SK-N-SH (cell line): Measurements from ENCODE around the gene FGFRL1. TPM values are rescaled to one million over a fixed set of nuclear protein-coding genes. Genes with fewer than 3 reads are reported as not detected.
A peak's percentile ranks its signal among the peaks of the same experiment; 100 is the strongest.

ENCODE experiments used
- CTCF ChIA-PET: fragments of 300-600, 350-600 bp; formaldehyde crosslinking; extraction: SDS; loops from one replicate; lab custom pipeline; 2021; lab: Yijun Ruan, JAX
- POLR2A ChIA-PET: fragments of 350-600 bp; sonication (Branson Sonifier 250); formaldehyde crosslinking; extraction: SDS; loops from one replicate; lab custom pipeline; 2020; ENCODE audit warnings: antibody characterized with exemption, inconsistent platforms; lab: Yijun Ruan, JAX
- DNase-seq: peaks from one replicate; pipeline ENCODE4 v3.0.0; 2012
- H2AFZ ChIP-seq: fragments of 200-600 bp; sonication (generic); 2 replicates; pipeline ENCODE4 v1.8.1; 2016; ENCODE audit warnings: antibody characterized with exemption, mild to moderate bottlenecking, low read depth
- H3F3A ChIP-seq: fragments of 200-600 bp; sonication (generic); replicated peaks from 2 replicates; pipeline ENCODE3; 2016; ENCODE audit warnings: antibody characterized with exemption, mild to moderate bottlenecking; ENCODE audit not compliant: insufficient read depth
- H3K27ac ChIP-seq, 2 experiments: fragments of 200-500 bp in 1 of 2; fragments of 200-600 bp in 1 of 2; sonication (Bioruptor generic) in 1 of 2; sonication (generic), shearing (Covaris generic) in 1 of 2; 2 replicates each; pipeline versions ENCODE4 v1.5.1 to v1.6.1; 2014 to 2016; ENCODE audit warnings: low read depth in 2 of 2, inconsistent platforms in 1 of 2, low read length in 1 of 2, mild to moderate bottlenecking in 1 of 2, mixed read lengths in 1 of 2
- H3K27me3 ChIP-seq: fragments of 200-600 bp; sonication (generic), shearing (Covaris generic); 2 replicates; pipeline ENCODE4 v1.6.1; 2016; ENCODE audit warnings: mixed run types; ENCODE audit not compliant: insufficient read depth
- H3K36me3 ChIP-seq, 2 experiments: fragments of 200-500 bp in 1 of 2; fragments of 200-600 bp in 1 of 2; sonication (Bioruptor generic) in 1 of 2; sonication (generic) in 1 of 2; replicated peaks in 1 of 2; 2 replicates each; pipeline versions ENCODE3 to v1.5.1; 2014 to 2016; ENCODE audit warnings: low read length in 1 of 2, mild to moderate bottlenecking in 1 of 2; ENCODE audit not compliant: insufficient read depth in 2 of 2, control insufficient read depth in 1 of 2
- H3K4me1 ChIP-seq, 2 experiments: fragments of 200-500 bp in 1 of 2; fragments of 200-600 bp in 1 of 2; sonication (Bioruptor generic) in 1 of 2; sonication (generic), shearing (Covaris generic) in 1 of 2; 2 replicates each; pipeline versions ENCODE4 v1.5.1 to v1.6.1; 2014 to 2016; ENCODE audit warnings: low read depth in 1 of 2, low read length in 1 of 2, mixed run types in 1 of 2; ENCODE audit not compliant: insufficient read depth in 2 of 2, control insufficient read depth in 1 of 2
- H3K4me2 ChIP-seq: fragments of 200-600 bp; sonication (generic), shearing (Covaris generic); 2 replicates; pipeline ENCODE4 v1.6.1; 2017; ENCODE audit warnings: mixed run types
- H3K4me3 ChIP-seq, 2 experiments: fragments of 200-500 bp in 1 of 2; fragments of 200-600 bp in 1 of 2; sonication (Bioruptor generic) in 1 of 2; sonication (generic), shearing (Covaris generic) in 1 of 2; 2 replicates each; pipeline versions ENCODE4 v1.5.1 to v1.8.1; 2014 to 2016; ENCODE audit warnings: low read depth in 2 of 2, inconsistent platforms in 1 of 2, low read length in 1 of 2, mild to moderate bottlenecking in 1 of 2, mixed read lengths in 1 of 2, moderate library complexity in 1 of 2
- H3K79me2 ChIP-seq: fragments of 200-600 bp; sonication (generic); 2 replicates; pipeline ENCODE4 v1.8.1; 2017; ENCODE audit warnings: mild to moderate bottlenecking; ENCODE audit not compliant: insufficient read depth
- H3K9ac ChIP-seq: fragments of 200-600 bp; sonication (generic); 2 replicates; pipeline ENCODE4 v1.6.1; 2017; ENCODE audit warnings: mixed run types
- H3K9me2 ChIP-seq: fragments of 200-600 bp; sonication (generic); 2 replicates; pipeline ENCODE4 v1.6.1; 2017; ENCODE audit warnings: mixed run types
- H3K9me3 ChIP-seq: fragments of 200-600 bp; sonication (generic); 2 replicates; pipeline ENCODE4 v1.6.1; 2017; ENCODE audit warnings: mixed run types, mild to moderate bottlenecking, moderate library complexity
- H4K20me1 ChIP-seq: fragments of 200-600 bp; sonication (generic); 2 replicates; pipeline ENCODE4 v1.6.1; 2017; ENCODE audit warnings: mild to moderate bottlenecking, mixed run types; ENCODE audit not compliant: insufficient read depth
- CHD2 ChIP-seq: fragments of 150-350 bp; IDR thresholded peaks from 2 replicates; pipeline ENCODE4 v1.6.1; 2018; ENCODE audit warnings: low read length; ENCODE audit not compliant: partially characterized antibody
- CTCF ChIP-seq: fragments of 200-600 bp; sonication (generic); IDR thresholded peaks from 2 replicates; pipeline ENCODE4 v1.6.1; 2017; ENCODE audit warnings: antibody characterized with exemption, mild to moderate bottlenecking, moderate library complexity
- EP300 ChIP-seq, 2 experiments: IDR thresholded peaks; 2 replicates each; pipeline versions ENCODE4 v1.4.0 to v1.6.1; 2012; ENCODE audit warnings: borderline replicate concordance in 1 of 2, low read depth in 1 of 2, low read length in 1 of 2
- FOSL2 ChIP-seq: IDR thresholded peaks from 2 replicates; pipeline ENCODE4 v1.4.0; 2012; ENCODE audit warnings: low read depth, mild to moderate bottlenecking, moderate library complexity, borderline replicate concordance
- FOXJ3 ChIP-seq: sonication (generic); formaldehyde crosslinking; IDR thresholded peaks from 2 replicates; pipeline ENCODE4 v1.5.1; 2020; ENCODE audit warnings: mild to moderate bottlenecking, missing genetic modification reagents
- GABPA ChIP-seq: IDR thresholded peaks from 2 replicates; pipeline ENCODE4 v1.4.0; 2012; ENCODE audit warnings: low read depth, mild to moderate bottlenecking
- GATA2 ChIP-seq: sonication (generic); formaldehyde crosslinking; IDR thresholded peaks from 2 replicates; pipeline ENCODE4 v1.5.0; 2020; ENCODE audit warnings: mild to moderate bottlenecking, missing genetic modification reagents
- RAD21 ChIP-seq: IDR thresholded peaks from 2 replicates; pipeline ENCODE4 v1.6.1; 2012; ENCODE audit warnings: mild to moderate bottlenecking, low read length
- SMC3 ChIP-seq: IDR thresholded peaks from 2 replicates; pipeline ENCODE4 v1.6.1; 2012; ENCODE audit warnings: low read depth, low read length, improper control_type of control experiment
- USF1 ChIP-seq: IDR thresholded peaks from 2 replicates; pipeline ENCODE4 v1.4.0; 2012; ENCODE audit warnings: low read depth, borderline replicate concordance
- YY1 ChIP-seq: IDR thresholded peaks from 2 replicates; pipeline ENCODE4 v1.4.0; 2012; ENCODE audit warnings: low read depth, mild to moderate bottlenecking
- WGBS: methylation state at CpG from one replicate; pipeline ENCODE4 v1.1.6; 2017; ENCODE audit warnings: low lambda C conversion rate; 5-methylcytosine and 5-hydroxymethylcytosine counted together
- polyA plus RNA-seq, 3 experiments: library from polyadenylated mRNA; depleted of rRNA; stranded (reverse); fragments of >200 nt; gene quantifications; 2 replicates each; pipeline ENCODE4 v1.2.3, GENCODE V29; 2012
- TF ChIP-seq, protein P1 (sequence below): IDR thresholded peaks from 2 replicates; pipeline ENCODE4; 2012

FGFRL1 gene
- polyA plus RNA-seq, 1 of the 3 experiments (the other 2 are of a cell fraction): 22.5 TPM

GRCh38 chr4:1072830-1073446 is 61.5 kb downstream of the FGFRL1 start:
- Histone ChIP-seq H3K9me3 (peaks cover 6% of the 10 kb centered on the region; the same call in 1 of the 2 replicates), H3K9me2 (no peaks in the 10 kb centered on the region), H3K4me3 (no peak overlapping the region), H2AFZ (no peak overlapping the region), H3K79me2 (no peaks in the 10 kb centered on the region), H4K20me1 (no peaks in the 10 kb centered on the region), H3K36me3 (no peaks in the 10 kb centered on the region), H3K9ac (no peak overlapping the region), H3F3A (peaks cover 6% of the 10 kb centered on the region), H3K27ac (no peak overlapping the region), H3K4me2 (no peak overlapping the region), H3K4me1 (no peaks in the 10 kb centered on the region), H3K27me3 (peaks cover 31% of the 10 kb centered on the region)
- ChIA-PET CTCF (interaction anchor here (0.7 to 1.2 kb wide), 4 partner anchors 8 to 204 kb away, joined by 3 to 4 read pairs (median 4); no protein-coding TSS in a partner anchor), POLR2A (no interaction called here)
- peak; percentile 61 for DNase-seq
- 16% methylated on average over 11 of the region's 11 CpGs for WGBS
- TF ChIP-seq CTCF (peak; percentile 66), FOXJ3 (no peak), SMC3 (peak; percentile 41; the same call in 1 of the 2 replicates), CHD2 (no peak), USF1 (no peak), RAD21 (peak; percentile 34), EP300 (IDR thresholded peaks at IDR 0.05; ENCODE audit: borderline replicate concordance in 1 of 2, low read depth in 1 of 2, low read length in 1 of 2) (no peak), FOSL2 (no peak), GATA2 (CRISPR knock-in tag) (no peak), YY1 (no peak), GABPA (no peak)
- TF ChIP-seq, protein P1, sequence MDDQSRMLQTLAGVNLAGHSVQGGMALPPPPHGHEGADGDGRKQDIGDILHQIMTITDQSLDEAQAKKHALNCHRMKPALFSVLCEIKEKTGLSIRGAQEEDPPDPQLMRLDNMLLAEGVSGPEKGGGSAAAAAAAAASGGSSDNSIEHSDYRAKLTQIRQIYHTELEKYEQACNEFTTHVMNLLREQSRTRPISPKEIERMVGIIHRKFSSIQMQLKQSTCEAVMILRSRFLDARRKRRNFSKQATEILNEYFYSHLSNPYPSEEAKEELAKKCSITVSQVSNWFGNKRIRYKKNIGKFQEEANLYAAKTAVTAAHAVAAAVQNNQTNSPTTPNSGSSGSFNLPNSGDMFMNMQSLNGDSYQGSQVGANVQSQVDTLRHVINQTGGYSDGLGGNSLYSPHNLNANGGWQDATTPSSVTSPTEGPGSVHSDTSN: no peak

GRCh38 chr4:1074077-1074476 is 62.7 kb downstream of the FGFRL1 start:
- H3K27me3 ChIP-seq: peaks cover 38% of the 10 kb centered on the region
- H2AFZ ChIP-seq: no peak overlapping the region
- H3K36me3 ChIP-seq: no peaks in the 10 kb centered on the region
- H3K27ac ChIP-seq: no peak overlapping the region
- no peaks in the 10 kb centered on the region for H3K9me2 ChIP-seq
- H3K4me3 ChIP-seq: no peak overlapping the region
- peaks cover 6% of the 10 kb centered on the region for H3F3A ChIP-seq
- DNase-seq: no peak
- TF ChIP-seq FOXJ3: no peak
- ChIA-PET CTCF (interaction anchor here (1.1 kb wide), 1 partner anchor 93 kb away, joined by 3 read pairs; no protein-coding TSS in a partner anchor), POLR2A (no interaction called here)
- 40% methylated on average over 8 of the region's 9 CpGs for WGBS
- no peaks in the 10 kb centered on the region for H3K79me2 ChIP-seq
- no peaks in the 10 kb centered on the region for H3K4me1 ChIP-seq
- no peak overlapping the region for H3K9ac ChIP-seq
- H3K4me2 ChIP-seq: no peak overlapping the region
- no peaks in the 10 kb centered on the region for H4K20me1 ChIP-seq
- H3K9me3 ChIP-seq: peaks cover 6% of the 10 kb centered on the region; the same call in 1 of the 2 replicates
